Measurements from ENCODE around the gene MT3.
A peak's percentile ranks its signal among the peaks of the same experiment; 100 is the strongest.

Gene MT3

GRCh38 chr16:56606071-56606475 is 16.7 kb downstream of the MT3 start:
- no peak overlapping the region for H3K4me3 ChIP-seq (replicated peaks; ENCODE audit: low read depth, low read length)
- H3K36me3 ChIP-seq (ENCODE audit: control insufficient read depth, insufficient read depth, low read length) = no peaks in the 10 kb centered on the region
- H3K27me3 ChIP-seq (replicated peaks; ENCODE audit: control insufficient read depth, insufficient read depth, low read length) = no peaks in the 10 kb centered on the region
- no peak for DNase-seq (ENCODE audit: extremely low read depth, insufficient read length)
- no peak for TF ChIP-seq CTCF (IDR thresholded peaks at IDR 0.05; ENCODE audit: insufficient read depth, low read length, poor library complexity, severe bottlenecking)

- no peak for DNase-seq (ENCODE audit: extremely low read depth, insufficient read length)
- H3K4me3 ChIP-seq (replicated peaks; ENCODE audit: low read depth, low read length) = no peak overlapping the region
- TF ChIP-seq CTCF (IDR thresholded peaks at IDR 0.05; ENCODE audit: insufficient read depth, low read length, poor library complexity, severe bottlenecking) = no peak
- no peaks in the 10 kb centered on the region for H3K36me3 ChIP-seq (ENCODE audit: control insufficient read depth, insufficient read depth, low read length)
- H3K27me3 ChIP-seq (replicated peaks; ENCODE audit: control insufficient read depth, insufficient read depth, low read length) = no peaks in the 10 kb centered on the region
Observed at GRCh38 chr16:56606476-56607108, 17.3 kb downstream of the MT3 start.

GRCh38 chr16:56607109-56607618 is 17.8 kb downstream of the MT3 start:
- H3K4me3 ChIP-seq (replicated peaks; ENCODE audit: low read depth, low read length) = no peak overlapping the region
- no peaks in the 10 kb centered on the region for H3K36me3 ChIP-seq (ENCODE audit: control insufficient read depth, insufficient read depth, low read length)
- no peak for DNase-seq (ENCODE audit: extremely low read depth, insufficient read length)
- no peak for TF ChIP-seq CTCF (IDR thresholded peaks at IDR 0.05; ENCODE audit: insufficient read depth, low read length, poor library complexity, severe bottlenecking)
- no peaks in the 10 kb centered on the region for H3K27me3 ChIP-seq (replicated peaks; ENCODE audit: control insufficient read depth, insufficient read depth, low read length)

GRCh38 chr16:56607675-56608042 is 18.3 kb downstream of the MT3 start:
- no peak for TF ChIP-seq CTCF (IDR thresholded peaks at IDR 0.05; ENCODE audit: insufficient read depth, low read length, poor library complexity, severe bottlenecking)

GRCh38 chr16:56608043-56608875 is 18.9 kb downstream of the MT3 start, which contains the start of gene MT2A:
Gene MT2A, plus strand, starts transcription at chr16:56608584. Its CDS starts 72 bp downstream, at chr16:56608656.
- TF ChIP-seq CTCF (IDR thresholded peaks at IDR 0.05; ENCODE audit: insufficient read depth, low read length, poor library complexity, severe bottlenecking) = no peak
- H3K4me3 ChIP-seq (replicated peaks; ENCODE audit: low read depth, low read length) = peak within 1 kb of the TSS; percentile 69
- no peaks in the 10 kb centered on the region for H3K27me3 ChIP-seq (replicated peaks; ENCODE audit: control insufficient read depth, insufficient read depth, low read length)
- peak; percentile 93 for DNase-seq (ENCODE audit: extremely low read depth, insufficient read length)
- H3K36me3 ChIP-seq (ENCODE audit: control insufficient read depth, insufficient read depth, low read length) = no peaks in the 10 kb centered on the region

More at GRCh38 chr16:56607675-56608042, 18.3 kb downstream of the MT3 start:
- H3K4me3 ChIP-seq (replicated peaks; ENCODE audit: low read depth, low read length) = no peak overlapping the region
- no peak for DNase-seq (ENCODE audit: extremely low read depth, insufficient read length)
- no peaks in the 10 kb centered on the region for H3K27me3 ChIP-seq (replicated peaks; ENCODE audit: control insufficient read depth, insufficient read depth, low read length)
- H3K36me3 ChIP-seq (ENCODE audit: control insufficient read depth, insufficient read depth, low read length) = no peaks in the 10 kb centered on the region

Data from GM06990 (cell line).